Measurements from ENCODE around the gene ACAP3. TPM values are rescaled to one million over a fixed set of nuclear protein-coding genes. Genes with fewer than 3 reads are reported as not detected.
A peak's percentile ranks its signal among the peaks of the same experiment; 100 is the strongest.

ACAP3 gene
- total and polyA plus RNA-seq, 7 donors: 7.2 to 57.1 (median 23.5) TPM

- TF ChIP-seq, protein P1, sequence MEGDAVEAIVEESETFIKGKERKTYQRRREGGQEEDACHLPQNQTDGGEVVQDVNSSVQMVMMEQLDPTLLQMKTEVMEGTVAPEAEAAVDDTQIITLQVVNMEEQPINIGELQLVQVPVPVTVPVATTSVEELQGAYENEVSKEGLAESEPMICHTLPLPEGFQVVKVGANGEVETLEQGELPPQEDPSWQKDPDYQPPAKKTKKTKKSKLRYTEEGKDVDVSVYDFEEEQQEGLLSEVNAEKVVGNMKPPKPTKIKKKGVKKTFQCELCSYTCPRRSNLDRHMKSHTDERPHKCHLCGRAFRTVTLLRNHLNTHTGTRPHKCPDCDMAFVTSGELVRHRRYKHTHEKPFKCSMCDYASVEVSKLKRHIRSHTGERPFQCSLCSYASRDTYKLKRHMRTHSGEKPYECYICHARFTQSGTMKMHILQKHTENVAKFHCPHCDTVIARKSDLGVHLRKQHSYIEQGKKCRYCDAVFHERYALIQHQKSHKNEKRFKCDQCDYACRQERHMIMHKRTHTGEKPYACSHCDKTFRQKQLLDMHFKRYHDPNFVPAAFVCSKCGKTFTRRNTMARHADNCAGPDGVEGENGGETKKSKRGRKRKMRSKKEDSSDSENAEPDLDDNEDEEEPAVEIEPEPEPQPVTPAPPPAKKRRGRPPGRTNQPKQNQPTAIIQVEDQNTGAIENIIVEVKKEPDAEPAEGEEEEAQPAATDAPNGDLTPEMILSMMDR (IDR thresholded peaks at IDR 0.05): no peak
- TF ChIP-seq EP300 (IDR thresholded peaks at IDR 0.05) (no peak), POLR2AphosphoS5 (IDR thresholded peaks at IDR 0.05) (no peak), POLR2A (IDR thresholded peaks at IDR 0.05) (no peak)
- DNase-seq: no peak
- H3K27me3 ChIP-seq: no peaks in the 10 kb centered on the region
- 73 to 84% methylated on average over 3 of the region's 3 CpGs for WGBS, 2 donors
- H3K27ac ChIP-seq: peak overlapping the region; percentile 92 to 98 (median 96)
- peaks cover 0 to 42% (median 39%) of the 10 kb centered on the region in 4 donors for H3K4me1 ChIP-seq
- intact Hi-C loops (cut with DNase I): no loop called here
- no peaks in the 10 kb centered on the region for H3K9me3 ChIP-seq
- H3K4me3 ChIP-seq: no peak overlapping the region
- H3K36me3 ChIP-seq: peaks cover 24 to 53% (median 36%) of the 10 kb centered on the region in 4 donors
Observed at GRCh38 chr1:1310109-1310385, 2.3 kb upstream of the ACAP3 start.

DNA sequence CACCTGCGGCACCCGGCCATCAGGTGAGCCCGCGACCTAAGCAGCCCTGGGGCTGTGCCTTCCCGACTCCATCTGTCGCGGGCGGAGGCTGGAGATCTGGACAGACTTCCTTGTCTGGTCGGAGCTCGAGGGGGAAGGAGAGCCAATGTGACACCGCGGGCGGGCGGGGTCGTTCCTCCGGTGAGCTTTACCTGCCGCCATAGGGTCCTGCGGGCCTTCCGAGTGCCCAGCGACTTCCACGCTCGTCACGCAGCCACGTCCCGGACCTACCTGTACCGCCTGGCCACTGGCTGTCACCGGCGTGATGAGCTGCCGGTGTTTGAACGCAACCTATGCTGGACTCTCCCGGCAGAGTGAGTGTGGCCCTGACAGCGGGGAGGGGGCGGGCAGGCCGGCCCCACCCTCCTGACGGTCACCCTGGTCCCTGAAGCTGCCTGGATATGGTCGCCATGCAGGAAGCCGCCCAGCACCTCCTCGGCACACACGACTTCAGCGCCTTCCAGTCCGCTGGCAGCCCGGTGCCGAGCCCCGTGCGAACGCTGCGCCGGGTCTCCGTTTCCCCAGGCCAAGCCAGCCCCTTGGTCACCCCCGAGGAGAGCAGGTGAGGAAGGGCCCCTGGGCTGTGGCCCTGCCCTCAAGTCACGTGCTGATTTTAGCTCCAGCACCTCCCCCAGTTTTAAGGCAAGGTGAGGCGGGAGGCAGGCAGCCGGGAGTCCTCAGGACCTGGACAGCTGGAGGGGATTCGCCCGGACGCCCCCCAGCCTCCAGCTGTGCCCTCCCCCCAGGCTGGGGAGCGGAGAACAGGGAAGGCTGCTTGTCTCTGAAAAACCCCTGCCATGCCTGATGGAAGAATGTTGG, 1.8 kb upstream of the ACAP3 start:
- DNase-seq: peak; percentile 82
- 13 to 42% methylated on average over 57 of the region's 57 CpGs for WGBS, 2 donors
- H3K36me3 ChIP-seq: peaks cover 19 to 48% (median 31%) of the 10 kb centered on the region in 4 donors
- TF ChIP-seq EP300 (IDR thresholded peaks at IDR 0.05) (no peak), POLR2AphosphoS5 (IDR thresholded peaks at IDR 0.05) (peak in 1 of 4 donors; percentile 18)
- H3K27ac ChIP-seq: peak overlapping the region; percentile 92 to 98 (median 96)
- H3K4me3 ChIP-seq: peak overlapping the region; percentile 74 to 98 (median 84)
- no peaks in the 10 kb centered on the region for H3K9me3 ChIP-seq
- no peaks in the 10 kb centered on the region for H3K27me3 ChIP-seq
- H3K4me1 ChIP-seq: peaks cover 0 to 47% (median 45%) of the 10 kb centered on the region in 4 donors
- intact Hi-C loops (cut with DNase I): loop anchor here (2.0 to 5.0 kb wide), 3 partner anchors 39 to 192 kb away; partner anchors contain the start of genes AURKAIP1, C1orf159 and DVL1

DNA sequence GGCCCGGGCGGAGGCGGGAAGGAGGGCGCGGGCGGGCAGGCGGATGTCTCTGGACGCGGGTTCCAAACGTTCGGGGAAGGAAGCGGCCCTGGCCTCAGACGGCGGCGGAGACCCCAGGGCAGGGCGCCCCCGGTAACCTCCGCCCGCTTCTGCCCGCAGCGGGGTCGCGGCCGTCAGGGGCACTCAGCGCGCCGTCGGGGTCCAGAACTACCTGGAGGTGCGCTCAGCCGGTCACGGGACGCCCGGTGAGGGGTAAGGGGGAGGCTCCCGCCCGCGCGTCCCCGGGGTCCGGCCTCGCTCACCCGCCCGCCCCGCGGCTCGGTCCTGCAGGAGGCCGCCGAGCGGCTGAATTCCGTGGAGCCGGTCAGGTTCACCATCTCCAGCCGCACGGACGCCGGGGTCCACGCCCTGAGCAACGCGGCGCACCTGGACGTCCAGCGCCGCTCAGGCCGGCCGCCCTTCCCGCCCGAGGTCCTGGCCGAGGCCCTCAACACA, 1.1 kb upstream of the ACAP3 start:
- no peak for DNase-seq
- H3K4me1 ChIP-seq: peaks cover 0 to 53% (median 51%) of the 10 kb centered on the region in 4 donors
- H3K36me3 ChIP-seq: peaks cover 13 to 41% (median 24%) of the 10 kb centered on the region in 4 donors
- intact Hi-C loops (cut with DNase I): loop anchor here (2.0 to 5.0 kb wide), 3 partner anchors 40 to 192 kb away; partner anchors contain the start of genes AURKAIP1, C1orf159 and DVL1
- peak overlapping the region; percentile 74 to 98 (median 84) for H3K4me3 ChIP-seq
- peak overlapping the region; percentile 92 to 98 (median 96) for H3K27ac ChIP-seq
- TF ChIP-seq, protein P1 (IDR thresholded peaks at IDR 0.05): no peak
- TF ChIP-seq POLR2AphosphoS5 (IDR thresholded peaks at IDR 0.05): no peak
- TF ChIP-seq EP300 (IDR thresholded peaks at IDR 0.05): no peak
- TF ChIP-seq POLR2A (IDR thresholded peaks at IDR 0.05): no peak
- H3K27me3 ChIP-seq: no peaks in the 10 kb centered on the region
- WGBS, 2 donors: 0% methylated on average over 66 of the region's 66 CpGs
- H3K9me3 ChIP-seq: no peaks in the 10 kb centered on the region

- Histone ChIP-seq H3K36me3 (peaks cover 0 to 27% (median 10%) of the 10 kb centered on the region in 4 donors), H3K4me3 (peak overlapping the region; percentile 59 to 98 (median 79)), H3K27ac (peak overlapping the region; percentile 92 to 98 (median 96)), H3K4me1 (peaks cover 0 to 62% (median 56%) of the 10 kb centered on the region in 4 donors), H3K9me3 (no peaks in the 10 kb centered on the region), H3K27me3 (no peaks in the 10 kb centered on the region)
- WGBS, 2 donors: 0 to 1% methylated on average over 83 of the region's 83 CpGs
- intact Hi-C loops (cut with DNase I): loop anchor here (5.0 kb wide), 1 partner anchor 190 kb away; the partner anchor contains the start of gene C1orf159
- TF ChIP-seq POLR2AphosphoS5 (IDR thresholded peaks at IDR 0.05) (no peak), POLR2A (IDR thresholded peaks at IDR 0.05) (no peak), EP300 (IDR thresholded peaks at IDR 0.05) (no peak)
- TF ChIP-seq, protein P1 (IDR thresholded peaks at IDR 0.05): no peak
- no peak for DNase-seq
Observed at GRCh38 chr1:1307261-1307922, 338 bp downstream of the ACAP3 start.

Measured in sigmoid colon (tissue), 7 donors.